HepG2 (cell line): ENCODE results near the gene CA10. TPM values are rescaled to one million over a fixed set of nuclear protein-coding genes. Genes with fewer than 3 reads are reported as not detected.

Experiments used
- ATF7-NPFF ChIP-seq: sonication (generic); formaldehyde crosslinking; IDR thresholded peaks from 2 replicates; pipeline ENCODE4 v1.8.1; 2023; ENCODE audit warnings: mild to moderate bottlenecking, low read depth, missing genetic modification reagents, moderate library complexity
- ESRRA ChIP-seq: sonication (generic); formaldehyde crosslinking; IDR thresholded peaks from 2 replicates; pipeline ENCODE4 v1.5.1; 2020; ENCODE audit warnings: mild to moderate bottlenecking, low read depth, missing genetic modification reagents
- GRHL1 ChIP-seq: sonication (generic); formaldehyde crosslinking; conservative IDR thresholded peaks from 2 replicates; pipeline ENCODE4 v1.8.0; 2022; ENCODE audit warnings: missing genetic modification reagents
- HOXA3 ChIP-seq: sonication (generic); formaldehyde crosslinking; IDR thresholded peaks from 2 replicates; pipeline ENCODE4 v1.5.0; 2020; ENCODE audit warnings: missing genetic modification reagents
- ISL2 ChIP-seq: sonication (generic); formaldehyde crosslinking; IDR thresholded peaks from 2 replicates; pipeline ENCODE4 v1.5.0; 2020; ENCODE audit warnings: missing genetic modification reagents
- JDP2 ChIP-seq: sonication (generic); formaldehyde crosslinking; IDR thresholded peaks from 2 replicates; pipeline ENCODE4 v1.8.1; 2022; ENCODE audit warnings: missing genetic modification reagents, borderline replicate concordance
- LCORL ChIP-seq, 2 experiments: fragments of 450-650 bp in 1 of 2; sonication (generic) in 1 of 2; formaldehyde crosslinking in 1 of 2; IDR thresholded peaks; 2 replicates each; pipeline versions ENCODE4 v1.5.0 to v1.6.1; 2017 to 2020; ENCODE audit warnings: antibody characterized with exemption in 1 of 2, missing genetic modification reagents in 1 of 2
- MED13 ChIP-seq: sonication (generic); formaldehyde crosslinking; IDR thresholded peaks from 2 replicates; pipeline ENCODE4 v1.5.0; 2020; ENCODE audit warnings: missing genetic modification reagents
- MIXL1 ChIP-seq: IDR thresholded peaks from 2 replicates; pipeline ENCODE4 v1.6.1; 2016
- PHB2 ChIP-seq: fragments of 450-650 bp; IDR thresholded peaks from 2 replicates; pipeline ENCODE4 v1.6.1; 2018; ENCODE audit not compliant: partially characterized antibody
- PHF21A ChIP-seq: sonication (generic); formaldehyde crosslinking; IDR thresholded peaks from 2 replicates; pipeline ENCODE4 v1.5.0; 2020; ENCODE audit warnings: mild to moderate bottlenecking, missing genetic modification reagents
- SIX4 ChIP-seq: sonication (generic); formaldehyde crosslinking; IDR thresholded peaks from 2 replicates; pipeline ENCODE4 v1.4.0; 2020; ENCODE audit warnings: missing genetic modification reagents
- SMAD9 ChIP-seq: sonication (generic); formaldehyde crosslinking; IDR thresholded peaks from 2 replicates; pipeline ENCODE4 v1.5.1; 2020; ENCODE audit warnings: mild to moderate bottlenecking, missing genetic modification reagents
- SP2 ChIP-seq: sonication (generic); formaldehyde crosslinking; IDR thresholded peaks from 2 replicates; pipeline ENCODE4 v1.5.1; 2020; ENCODE audit warnings: mild to moderate bottlenecking, missing genetic modification reagents
- TOPORS ChIP-seq: sonication (generic); formaldehyde crosslinking; IDR thresholded peaks from 2 replicates; pipeline ENCODE4 v1.8.0; 2023; ENCODE audit warnings: mild to moderate bottlenecking, missing genetic modification reagents
- ZBTB7A ChIP-seq: sonication (generic); formaldehyde crosslinking; IDR thresholded peaks from 2 replicates; pipeline ENCODE4 v1.8.0; 2022; ENCODE audit warnings: mild to moderate bottlenecking, missing genetic modification reagents
- ZNF225 ChIP-seq: sonication (generic); formaldehyde crosslinking; IDR thresholded peaks from 2 replicates; pipeline ENCODE4 v1.4.0; 2020; ENCODE audit warnings: mild to moderate bottlenecking, missing genetic modification reagents
- ZNF337 ChIP-seq: sonication (generic); formaldehyde crosslinking; IDR thresholded peaks from 2 replicates; pipeline ENCODE4 v1.5.1; 2020; ENCODE audit warnings: missing genetic modification reagents, low read depth, mild to moderate bottlenecking, borderline replicate concordance
- ZNF350 ChIP-seq: sonication (generic); formaldehyde crosslinking; IDR thresholded peaks from 2 replicates; pipeline ENCODE4 v1.4.0; 2020; ENCODE audit warnings: mild to moderate bottlenecking, low read depth, missing genetic modification reagents, borderline replicate concordance
- ZNF44 ChIP-seq: sonication (generic); formaldehyde crosslinking; IDR thresholded peaks from 2 replicates; pipeline ENCODE4 v1.5.1; 2020; ENCODE audit warnings: mild to moderate bottlenecking, missing genetic modification reagents
- ZNF446 ChIP-seq: sonication (generic); formaldehyde crosslinking; IDR thresholded peaks from 2 replicates; pipeline ENCODE4 v1.5.0; 2020; ENCODE audit warnings: mild to moderate bottlenecking, missing genetic modification reagents
- ZNF496 ChIP-seq: sonication (generic); formaldehyde crosslinking; IDR thresholded peaks from 2 replicates; pipeline ENCODE4 v1.8.1; 2023; ENCODE audit warnings: mild to moderate bottlenecking, moderate library complexity, missing genetic modification reagents; ENCODE audit not compliant: insufficient replicate concordance
- ZNF670 ChIP-seq: sonication (generic); formaldehyde crosslinking; IDR thresholded peaks from 2 replicates; pipeline ENCODE4 v1.8.0; 2022; ENCODE audit warnings: mild to moderate bottlenecking, missing genetic modification reagents, borderline replicate concordance
- ZNF749 ChIP-seq: sonication (generic); formaldehyde crosslinking; IDR thresholded peaks from 2 replicates; pipeline ENCODE4 v1.8.0; 2022; ENCODE audit warnings: mild to moderate bottlenecking, missing genetic modification reagents, moderate library complexity, borderline replicate concordance
- ZNF777 ChIP-seq: sonication (generic); formaldehyde crosslinking; IDR thresholded peaks from 2 replicates; pipeline ENCODE4 v1.4.0; 2020; ENCODE audit warnings: missing genetic modification reagents
- polyA plus RNA-seq, 8 experiments: library from polyadenylated mRNA; depleted of rRNA in 3 of 8; stranded (reverse) in 7 of 8; unstranded in 1 of 8; fragments of >200 nt; fragmentation: Illumina TruSeq in 4 of 8; extraction: Trizol in 4 of 8; gene quantifications; 2 replicates each; pipeline versions ENCODE4 v1.2.1 to v1.2.3, GENCODE V29; 2011 to 2016; ENCODE audit warnings: low read depth in 4 of 8, missing spikeins in 1 of 8, mixed read lengths in 1 of 8; ENCODE audit not compliant: insufficient read depth in 1 of 8
- total RNA-seq, 5 experiments: library from RNA; depleted of rRNA; stranded (reverse); fragments of >200 nt; fragmentation: Illumina TruSeq; extraction: Trizol; gene quantifications; 2 replicates each; pipeline ENCODE4 v1.2.3, GENCODE V29; 2016; ENCODE audit warnings: low read depth in 1 of 5
- TF ChIP-seq, protein P1 (sequence below): sonication (generic); formaldehyde crosslinking; IDR thresholded peaks from 2 replicates; pipeline ENCODE4 v1.4.0; 2020; ENCODE audit warnings: mild to moderate bottlenecking, missing genetic modification reagents
- TF ChIP-seq, protein P2 (sequence below): sonication (generic); formaldehyde crosslinking; conservative IDR thresholded peaks from 2 replicates; pipeline ENCODE4 v1.8.0; 2022; ENCODE audit warnings: mild to moderate bottlenecking, moderate library complexity, missing genetic modification reagents

CA10 gene
- total and polyA plus RNA-seq, 2 of the 13 experiments (the other 11 are each of a cell fraction or from before 2014, with no cell fraction given) = not detected

DNA sequence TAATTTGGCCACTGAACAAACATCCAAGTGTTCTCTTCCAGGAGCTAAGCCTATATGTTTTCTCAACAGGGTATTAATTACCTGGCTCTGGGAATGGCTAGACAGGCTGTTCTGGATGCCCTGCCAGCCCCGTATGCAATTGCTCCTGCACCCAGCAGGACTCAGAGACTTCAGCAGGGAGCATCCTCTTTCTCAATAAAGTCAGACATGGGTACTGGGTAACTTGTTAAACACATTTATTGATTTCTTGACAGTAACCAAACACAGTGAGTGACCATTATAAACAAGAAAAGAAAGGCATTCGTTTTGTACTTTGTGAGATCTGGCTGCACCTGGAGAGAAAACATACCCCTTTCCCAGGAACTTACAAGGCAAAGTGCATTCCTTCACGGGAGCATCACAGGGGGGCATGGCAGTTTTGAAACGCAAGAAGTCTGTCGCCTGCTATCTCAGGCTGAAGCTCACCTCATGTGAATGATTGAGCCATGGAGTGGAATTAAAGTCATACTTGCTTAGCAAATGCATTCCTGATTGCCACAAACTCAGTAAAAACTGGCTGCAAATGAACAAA is 528.3 kb downstream of the CA10 start (continued):
- TF ChIP-seq JDP2 (CRISPR knock-in tag) (no peak), ZNF446 (CRISPR knock-in tag) (no peak), ZNF225 (no peak), ESRRA (CRISPR knock-in tag) (no peak), ZNF337 (no peak), MED13 (no peak), ZNF44 (CRISPR knock-in tag) (no peak), ZNF496 (CRISPR knock-in tag) (no peak), TOPORS (no peak), ZNF350 (CRISPR knock-in tag) (no peak), ISL2 (CRISPR knock-in tag) (no peak), ZNF670 (CRISPR knock-in tag) (peak; percentile 53; the same call in 1 of the 2 replicates), SMAD9 (no peak), PHF21A (CRISPR knock-in tag) (no peak), GRHL1 (no peak), MIXL1 (CRISPR knock-in tag) (0 out of 2 replicates have a peak, but pooled peaks have one; percentile 30), ZBTB7A (CRISPR knock-in tag) (no peak), ATF7-NPFF (CRISPR knock-in tag) (no peak), HOXA3 (CRISPR knock-in tag) (no peak), SP2 (CRISPR knock-in tag) (no peak), SIX4 (CRISPR knock-in tag) (no peak), PHB2 (no peak), ZNF749 (CRISPR knock-in tag) (no peak), LCORL (IDR thresholded peaks at IDR 0.05) (no peak), LCORL (CRISPR knock-in tag; IDR thresholded peaks at IDR 0.05) (no peak), ZNF777 (no peak)
- TF ChIP-seq, protein P1, sequence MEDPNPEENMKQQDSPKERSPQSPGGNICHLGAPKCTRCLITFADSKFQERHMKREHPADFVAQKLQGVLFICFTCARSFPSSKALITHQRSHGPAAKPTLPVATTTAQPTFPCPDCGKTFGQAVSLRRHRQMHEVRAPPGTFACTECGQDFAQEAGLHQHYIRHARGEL (CRISPR knock-in tag) = no peak
- TF ChIP-seq, protein P2, sequence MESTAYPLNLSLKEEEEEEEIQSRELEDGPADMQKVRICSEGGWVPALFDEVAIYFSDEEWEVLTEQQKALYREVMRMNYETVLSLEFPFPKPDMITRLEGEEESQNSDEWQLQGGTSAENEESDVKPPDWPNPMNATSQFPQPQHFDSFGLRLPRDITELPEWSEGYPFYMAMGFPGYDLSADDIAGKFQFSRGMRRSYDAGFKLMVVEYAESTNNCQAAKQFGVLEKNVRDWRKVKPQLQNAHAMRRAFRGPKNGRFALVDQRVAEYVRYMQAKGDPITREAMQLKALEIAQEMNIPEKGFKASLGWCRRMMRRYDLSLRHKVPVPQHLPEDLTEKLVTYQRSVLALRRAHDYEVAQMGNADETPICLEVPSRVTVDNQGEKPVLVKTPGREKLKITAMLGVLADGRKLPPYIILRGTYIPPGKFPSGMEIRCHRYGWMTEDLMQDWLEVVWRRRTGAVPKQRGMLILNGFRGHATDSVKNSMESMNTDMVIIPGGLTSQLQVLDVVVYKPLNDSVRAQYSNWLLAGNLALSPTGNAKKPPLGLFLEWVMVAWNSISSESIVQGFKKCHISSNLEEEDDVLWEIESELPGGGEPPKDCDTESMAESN (CRISPR knock-in tag) = 0 out of 2 replicates have a peak, but pooled peaks have one; percentile 41
